Left hindlimb (tissue), 1 donor: Measurements from ENCODE around the gene KDM1A.

Experiments used
- DNase-seq: peaks from one replicate; pipeline ENCODE4 v3.0.0-alpha.2; 2018

Gene KDM1A

GRCh38 chr1:23018661-23019093 lies 591 bp upstream of the KDM1A start:
- DNase-seq: peak; percentile 33

DNA sequence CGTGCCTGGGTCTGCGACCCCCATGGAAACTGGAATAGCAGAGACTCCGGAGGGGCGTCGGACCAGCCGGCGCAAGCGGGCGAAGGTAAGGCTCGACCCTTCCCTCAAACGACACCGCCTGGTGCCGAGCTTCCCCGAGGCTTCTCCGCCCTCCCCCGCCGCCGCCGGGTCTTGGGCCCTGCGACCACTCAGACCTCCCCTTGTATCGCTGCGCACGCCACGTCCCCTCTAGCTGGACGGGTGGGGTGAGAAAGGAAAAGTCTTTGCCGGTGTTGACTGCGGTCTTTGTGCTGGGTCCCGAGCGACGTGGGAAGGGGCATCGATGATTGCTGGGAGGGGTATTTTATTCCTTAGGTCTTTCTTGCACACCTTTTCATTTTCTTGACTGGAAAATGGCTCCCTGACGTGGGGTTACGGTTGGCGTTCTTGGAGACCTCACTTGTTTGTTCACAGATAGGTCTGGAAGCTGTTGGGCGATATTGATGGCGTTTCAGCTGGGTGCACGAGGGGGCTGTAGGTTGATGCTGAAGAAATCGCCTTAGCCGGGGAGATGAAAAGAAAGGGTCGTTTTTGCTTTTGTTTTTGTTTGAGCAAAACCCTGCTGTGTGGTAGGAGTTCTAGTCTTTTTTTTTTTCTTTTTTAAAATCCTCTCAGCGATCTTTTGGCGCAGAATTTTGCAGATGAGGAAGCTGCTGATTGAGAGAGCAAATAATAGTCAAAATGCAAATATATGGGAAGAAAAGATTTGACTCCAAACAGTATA lies 776 bp downstream of the KDM1A start:
- DNase-seq: peak; percentile 64

GRCh38 chr1:23020706-23021405 lies 1.6 kb downstream of the KDM1A start:
- no peak for DNase-seq

DNA sequence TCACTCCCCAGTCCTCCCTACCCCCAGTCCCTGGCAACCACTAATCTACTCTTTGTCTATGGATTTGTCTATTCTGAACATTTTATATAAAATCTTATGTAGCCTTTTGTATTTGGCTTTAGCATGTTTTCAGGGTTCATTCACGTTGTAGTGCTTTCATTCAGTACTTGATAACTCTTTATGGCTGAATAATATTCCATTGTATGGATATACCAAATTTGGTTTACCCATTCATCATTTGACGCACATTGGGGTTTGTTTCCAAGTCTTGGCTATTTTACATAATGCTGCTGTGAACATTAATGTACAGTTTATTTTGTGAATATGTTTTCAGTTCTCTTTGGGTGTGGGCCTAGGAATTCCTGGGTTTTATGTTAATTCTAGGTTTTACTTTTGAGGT lies 2.6 kb downstream of the KDM1A start:
- DNase-seq: no peak

DNA sequence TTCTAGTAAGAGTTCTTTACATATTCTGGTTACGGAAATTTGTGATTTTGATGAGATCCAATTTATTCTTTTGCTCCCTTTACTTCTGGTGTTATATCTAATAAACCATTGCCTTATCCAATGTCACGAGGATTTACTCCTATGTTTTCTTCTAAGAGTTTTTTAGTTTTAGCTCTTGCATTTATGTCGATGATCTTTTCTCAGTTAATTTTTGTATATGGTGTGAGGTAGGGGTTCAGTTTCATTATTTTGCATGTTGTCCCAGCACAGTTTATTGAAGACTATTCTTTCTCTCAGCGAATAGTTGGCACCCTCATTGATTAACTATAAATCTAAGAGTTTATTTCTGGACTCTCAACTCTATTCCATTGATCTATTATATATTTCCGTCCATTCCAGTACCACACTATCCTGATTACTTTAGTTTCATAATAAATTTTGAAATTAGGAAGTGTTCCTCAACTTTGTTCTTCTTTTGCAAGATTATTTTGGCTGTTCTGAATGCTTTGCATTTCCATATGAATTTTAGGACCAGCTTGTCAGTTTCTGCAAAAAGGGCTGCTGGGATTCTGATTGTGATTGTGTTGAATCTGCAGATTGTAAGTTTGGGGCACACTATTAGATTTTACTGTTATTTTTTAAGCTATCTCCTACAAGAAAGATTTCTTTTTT lies 4.0 kb downstream of the KDM1A start:
- no peak for DNase-seq

DNA sequence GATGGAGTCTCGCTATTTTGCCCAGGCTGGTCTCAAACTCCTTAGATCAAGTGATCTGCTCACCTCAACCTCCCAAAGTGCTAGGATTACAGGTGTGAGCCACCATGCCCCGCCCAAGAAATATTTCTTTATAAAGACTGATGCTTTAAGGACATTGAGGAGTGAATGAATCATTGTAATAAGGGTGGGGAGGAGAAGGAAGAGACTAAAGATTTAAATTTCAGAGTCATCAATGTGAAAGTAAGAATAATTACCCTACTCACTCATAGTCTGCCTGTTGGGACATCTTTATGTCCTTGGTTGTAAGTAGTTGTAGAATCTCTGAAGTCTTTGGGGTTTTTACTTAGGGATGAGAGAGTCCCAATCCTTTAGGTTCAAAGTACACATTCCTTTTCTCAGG lies 7.3 kb downstream of the KDM1A start:
- no peak for DNase-seq

DNA sequence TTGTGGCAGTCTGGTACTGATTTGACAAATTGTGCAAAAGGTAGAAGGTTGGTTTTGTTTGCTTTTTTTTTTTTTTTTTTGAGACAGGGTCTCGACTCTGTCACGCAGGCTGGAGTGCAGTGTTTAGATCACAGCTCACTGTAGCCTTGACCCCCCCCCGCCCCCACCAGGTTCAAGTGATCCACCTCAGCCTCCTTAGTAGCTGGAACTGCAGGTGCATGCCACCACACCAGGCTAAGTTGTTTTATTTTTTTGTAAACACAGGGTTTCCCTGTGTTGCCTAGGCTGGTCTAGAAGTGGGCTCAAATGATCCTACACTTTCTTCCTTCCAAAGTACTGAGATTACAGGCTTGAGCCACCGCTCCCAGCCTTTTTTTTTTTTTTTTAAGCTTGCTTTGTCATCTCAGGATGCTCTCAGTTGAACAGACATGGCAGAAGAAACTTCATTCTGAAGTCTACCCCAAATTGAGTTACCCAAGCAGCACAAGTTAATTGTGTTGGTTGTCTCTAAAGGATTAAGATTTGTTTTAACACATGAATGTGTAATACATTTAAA lies 8.2 kb downstream of the KDM1A start:
- DNase-seq: no peak

DNA sequence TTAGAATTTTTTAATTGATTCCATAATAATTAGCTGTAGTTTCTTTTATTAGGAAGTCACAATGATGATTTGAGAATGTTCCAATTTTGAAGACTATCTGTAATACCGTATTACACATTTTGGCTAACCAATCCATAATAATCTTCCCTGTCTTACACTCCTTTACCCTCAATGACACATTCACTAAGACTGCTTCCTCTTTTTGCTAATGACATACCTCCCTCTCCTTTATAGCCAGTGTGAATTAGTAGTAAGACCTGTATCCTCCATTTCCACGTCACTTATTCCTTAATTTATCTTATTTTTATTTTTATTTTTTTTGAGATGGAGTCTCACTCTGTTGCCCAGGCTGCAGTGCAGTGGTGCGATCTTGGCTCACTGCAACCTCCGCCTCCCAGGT lies 10.1 kb downstream of the KDM1A start:
- no peak for DNase-seq

DNA sequence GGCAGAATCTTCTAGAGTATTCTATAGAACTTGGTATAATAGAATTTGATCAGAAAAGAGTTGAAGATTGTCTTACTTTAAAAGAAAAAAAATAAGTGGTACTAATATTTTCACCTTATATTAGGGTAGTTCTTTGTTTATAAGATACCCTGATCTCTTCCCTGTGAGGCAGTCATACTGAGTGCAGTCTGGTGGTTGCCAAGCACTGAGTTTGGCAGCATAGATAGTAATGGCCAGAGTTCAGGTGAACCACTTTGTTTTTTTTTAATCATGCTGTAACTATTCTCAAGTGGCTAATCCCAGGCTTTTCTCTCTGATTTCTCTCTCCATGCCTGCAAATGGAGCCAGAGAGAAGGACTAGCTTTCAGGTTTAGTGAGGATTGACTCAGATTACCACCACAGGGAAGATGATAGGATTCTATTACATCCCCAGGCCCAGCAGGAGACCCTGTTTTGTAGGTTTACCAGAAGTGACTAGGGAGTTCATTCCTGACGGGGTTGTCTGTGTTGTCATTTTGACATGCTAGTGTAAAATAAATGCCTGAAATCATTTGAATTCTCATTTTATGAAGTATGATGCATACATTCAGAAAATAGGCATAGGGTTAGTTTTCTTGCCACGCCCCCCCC lies 16.7 kb downstream of the KDM1A start:
- DNase-seq: no peak

DNA sequence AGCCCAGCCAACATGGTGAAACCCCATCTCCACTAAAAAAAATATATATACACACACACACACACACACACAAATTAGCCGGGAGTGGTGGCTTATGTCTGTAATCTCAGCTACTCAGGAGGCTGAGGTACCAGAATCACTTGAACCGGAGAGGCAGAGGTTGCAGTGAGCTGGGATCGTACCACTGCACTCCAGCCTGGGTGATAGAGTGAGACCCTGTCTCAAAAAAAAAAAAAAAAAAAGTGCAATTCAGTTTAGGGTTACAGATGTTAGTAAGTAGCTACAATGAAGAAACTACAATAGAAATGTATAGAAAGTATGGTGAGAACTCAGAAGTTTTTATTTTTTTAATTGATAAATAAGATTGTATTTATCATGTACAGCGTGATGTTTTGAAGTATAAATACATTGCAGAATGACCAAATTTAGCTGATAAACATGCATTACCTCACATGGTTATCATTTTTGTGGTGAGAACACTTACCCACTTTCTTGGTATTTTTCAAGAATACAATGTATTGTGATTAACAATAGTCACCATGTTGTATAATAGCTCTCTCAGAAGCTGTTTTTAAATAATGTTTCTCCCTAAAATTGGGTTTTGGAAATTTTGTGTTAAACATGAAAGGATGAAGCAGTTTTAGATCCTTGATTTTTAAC lies 17.9 kb downstream of the KDM1A start:
- DNase-seq: no peak

DNA sequence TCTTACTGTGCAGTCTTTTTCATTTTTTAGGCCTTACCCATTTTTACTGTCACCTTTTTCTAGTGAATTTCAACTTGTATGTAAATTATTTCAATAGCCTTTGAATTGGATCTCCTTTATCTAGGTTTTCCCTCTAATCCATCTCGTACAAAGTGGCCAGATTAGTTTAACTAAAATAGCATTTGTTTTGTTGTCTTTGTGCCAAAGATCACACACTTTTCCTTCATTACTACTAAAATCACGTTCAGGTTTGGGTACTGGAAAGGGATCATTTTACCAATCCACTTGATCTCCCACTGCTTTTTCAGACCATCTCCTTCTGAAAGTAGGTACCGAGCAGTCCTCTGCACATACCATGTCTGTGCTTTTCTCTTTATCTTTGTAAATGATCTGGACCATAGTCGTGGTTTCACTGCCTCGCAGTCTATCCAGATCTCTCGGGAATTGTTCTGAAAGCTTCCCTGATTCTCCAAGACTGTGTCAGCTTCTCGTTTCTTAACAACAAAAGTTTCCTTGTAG lies 20.1 kb downstream of the KDM1A start:
- DNase-seq: no peak

- no peak for DNase-seq
Observed at GRCh38 chr1:23040509-23040908, 21.2 kb downstream of the KDM1A start.

DNA sequence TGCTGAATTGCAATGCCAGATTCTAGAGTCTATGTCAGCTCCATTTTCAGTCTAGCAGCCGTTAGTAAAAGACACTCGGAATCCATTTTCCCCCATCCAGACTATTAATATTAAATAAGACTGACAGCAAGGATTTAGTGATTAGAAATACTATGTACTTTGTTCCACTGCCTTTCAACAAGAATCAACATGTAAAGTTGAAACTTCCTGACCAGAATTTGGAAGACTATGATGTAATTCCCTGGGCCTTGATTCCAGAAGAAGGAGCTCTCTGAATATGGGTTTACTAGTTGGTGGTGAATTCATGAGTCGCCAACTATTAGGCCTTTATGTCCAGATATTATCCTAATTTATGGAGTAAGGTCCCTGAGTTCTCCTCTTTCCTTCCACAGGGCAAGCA lies 24.8 kb downstream of the KDM1A start:
- no peak for DNase-seq

DNA sequence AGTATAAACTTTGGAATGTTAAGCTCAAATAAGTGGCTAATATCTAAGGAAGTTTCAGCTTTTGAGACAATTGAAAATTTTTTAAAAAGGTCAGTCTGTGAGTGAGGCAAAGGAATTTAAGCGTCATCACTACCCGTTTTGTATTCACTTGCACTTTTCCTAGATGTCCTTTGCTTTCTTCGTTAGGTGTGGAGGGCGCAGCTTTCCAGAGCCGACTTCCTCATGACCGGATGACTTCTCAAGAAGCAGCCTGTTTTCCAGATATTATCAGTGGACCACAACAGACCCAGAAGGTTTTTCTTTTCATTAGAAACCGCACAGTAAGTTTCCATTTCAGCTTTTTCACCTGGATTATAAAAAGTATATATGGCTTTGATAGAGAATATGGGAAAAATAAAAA lies 30.9 kb downstream of the KDM1A start:
- DNase-seq: no peak

DNA sequence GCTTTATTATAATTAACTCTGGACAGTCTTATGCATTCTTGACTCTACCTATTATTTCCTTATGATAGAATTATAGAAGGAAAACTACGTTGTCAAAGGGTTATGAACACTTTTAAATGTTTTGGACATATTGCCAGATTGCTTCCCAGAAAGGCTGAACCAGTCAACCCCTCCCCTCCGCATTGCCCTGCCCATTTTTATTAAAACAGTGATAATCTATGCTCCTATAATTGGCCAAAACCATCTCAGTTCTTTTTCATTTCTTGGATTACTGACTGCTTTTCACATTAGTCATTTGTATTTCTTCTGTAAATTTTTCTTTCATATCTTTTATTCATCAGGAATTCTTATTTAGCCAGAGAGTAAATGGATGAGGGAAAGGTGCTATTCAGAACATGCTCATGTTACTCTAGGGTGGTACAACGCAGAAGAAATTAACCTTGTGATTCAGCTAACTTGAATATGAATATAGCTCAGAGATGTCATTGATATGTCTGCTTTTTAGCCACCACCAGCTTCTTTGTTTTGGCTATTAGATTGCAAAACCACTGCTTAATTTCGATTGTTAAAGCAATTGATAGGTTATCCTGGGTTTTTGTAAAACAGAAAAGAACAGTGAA lies 32.1 kb downstream of the KDM1A start:
- no peak for DNase-seq

GRCh38 chr1:23057301-23057700 lies 38.0 kb downstream of the KDM1A start:
- DNase-seq: no peak

GRCh38 chr1:23062271-23062670 lies 43.0 kb downstream of the KDM1A start:
- DNase-seq: no peak

GRCh38 chr1:23065385-23065784 lies 46.1 kb downstream of the KDM1A start:
- DNase-seq: no peak

GRCh38 chr1:23066075-23066474 lies 46.8 kb downstream of the KDM1A start:
- DNase-seq: no peak

GRCh38 chr1:23069149-23069548 lies 49.9 kb downstream of the KDM1A start:
- no peak for DNase-seq

GRCh38 chr1:23069675-23070074 lies 50.4 kb downstream of the KDM1A start:
- no peak for DNase-seq

DNA sequence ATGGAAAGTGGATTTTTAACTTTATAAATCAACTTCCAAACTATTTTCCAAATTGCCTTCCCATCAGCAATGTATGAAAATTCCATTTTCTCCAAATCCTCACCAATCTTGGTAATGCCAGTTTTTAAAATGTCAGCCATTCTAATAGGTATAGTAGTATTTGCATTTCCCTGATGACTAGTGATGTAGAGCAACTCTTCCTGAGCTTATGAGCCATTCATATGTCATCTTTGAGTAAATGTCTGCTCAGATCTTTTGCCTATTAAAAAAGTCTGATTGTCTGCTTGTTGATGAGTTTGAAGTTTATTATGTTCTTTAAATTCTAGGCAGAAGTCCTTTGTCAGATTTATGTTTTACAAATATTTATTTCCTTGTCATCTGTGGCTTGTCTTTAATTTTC lies 54.7 kb downstream of the KDM1A start:
- no peak for DNase-seq
